ENCODE results near the gene MAN2C1.

The MAN2C1 gene

GRCh38 chr15:75380773-75381172, 12.4 kb upstream of the MAN2C1 start:
- TF ChIP-seq, protein P1, sequence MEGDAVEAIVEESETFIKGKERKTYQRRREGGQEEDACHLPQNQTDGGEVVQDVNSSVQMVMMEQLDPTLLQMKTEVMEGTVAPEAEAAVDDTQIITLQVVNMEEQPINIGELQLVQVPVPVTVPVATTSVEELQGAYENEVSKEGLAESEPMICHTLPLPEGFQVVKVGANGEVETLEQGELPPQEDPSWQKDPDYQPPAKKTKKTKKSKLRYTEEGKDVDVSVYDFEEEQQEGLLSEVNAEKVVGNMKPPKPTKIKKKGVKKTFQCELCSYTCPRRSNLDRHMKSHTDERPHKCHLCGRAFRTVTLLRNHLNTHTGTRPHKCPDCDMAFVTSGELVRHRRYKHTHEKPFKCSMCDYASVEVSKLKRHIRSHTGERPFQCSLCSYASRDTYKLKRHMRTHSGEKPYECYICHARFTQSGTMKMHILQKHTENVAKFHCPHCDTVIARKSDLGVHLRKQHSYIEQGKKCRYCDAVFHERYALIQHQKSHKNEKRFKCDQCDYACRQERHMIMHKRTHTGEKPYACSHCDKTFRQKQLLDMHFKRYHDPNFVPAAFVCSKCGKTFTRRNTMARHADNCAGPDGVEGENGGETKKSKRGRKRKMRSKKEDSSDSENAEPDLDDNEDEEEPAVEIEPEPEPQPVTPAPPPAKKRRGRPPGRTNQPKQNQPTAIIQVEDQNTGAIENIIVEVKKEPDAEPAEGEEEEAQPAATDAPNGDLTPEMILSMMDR (conservative IDR thresholded peaks at IDR 0.05), result no peak
- TF ChIP-seq ZFX (IDR thresholded peaks at IDR 0.05), result no peak
- H3K27ac ChIP-seq, result no peak overlapping the region

DNA sequence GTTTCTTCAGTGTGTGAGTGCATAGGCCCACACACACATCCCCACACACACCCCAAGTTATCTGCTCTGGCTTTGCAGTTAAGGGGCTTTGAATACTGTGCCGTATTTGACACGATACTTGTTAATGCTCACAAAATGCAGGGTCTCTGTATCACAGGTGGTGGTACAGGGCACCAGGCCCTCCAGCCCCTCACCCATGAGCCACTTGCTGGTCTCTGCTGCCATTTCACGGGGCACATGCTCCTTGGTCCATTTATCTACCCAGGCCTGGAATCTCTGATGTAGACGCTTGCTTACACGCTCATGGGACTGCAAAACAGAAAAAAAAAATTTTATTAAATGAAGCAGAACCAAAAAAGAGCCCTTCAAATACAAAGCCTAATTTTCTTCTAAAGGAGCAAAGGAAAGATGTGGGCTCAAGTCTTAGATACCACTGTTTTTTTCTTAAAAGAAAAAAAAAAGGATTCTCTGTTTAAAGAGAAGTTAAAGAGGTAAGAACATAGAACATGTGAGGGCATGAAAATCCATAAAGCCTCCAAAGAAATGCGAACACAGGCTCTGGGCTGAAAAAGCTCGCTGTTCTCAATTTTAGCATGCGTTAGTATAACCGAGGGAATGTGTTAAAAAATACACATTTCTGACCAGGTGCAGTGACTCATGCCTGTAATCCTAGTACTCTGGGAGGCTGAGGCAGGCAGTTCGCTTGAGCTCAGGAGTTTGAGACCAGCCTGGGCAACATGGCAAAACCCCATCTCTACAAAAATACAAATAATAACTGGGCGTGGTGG, 3.7 kb upstream of the MAN2C1 start:
- no peak overlapping the region for H3K27ac ChIP-seq
- TF ChIP-seq, protein P1 (conservative IDR thresholded peaks at IDR 0.05), result no peak
- TF ChIP-seq ZFX (IDR thresholded peaks at IDR 0.05), result no peak

GRCh38 chr15:75371486-75371885, 3.1 kb upstream of the MAN2C1 start:
- no peak overlapping the region for H3K27ac ChIP-seq
- TF ChIP-seq ZFX (IDR thresholded peaks at IDR 0.05), result no peak
- TF ChIP-seq, protein P1 (conservative IDR thresholded peaks at IDR 0.05), result no peak

DNA sequence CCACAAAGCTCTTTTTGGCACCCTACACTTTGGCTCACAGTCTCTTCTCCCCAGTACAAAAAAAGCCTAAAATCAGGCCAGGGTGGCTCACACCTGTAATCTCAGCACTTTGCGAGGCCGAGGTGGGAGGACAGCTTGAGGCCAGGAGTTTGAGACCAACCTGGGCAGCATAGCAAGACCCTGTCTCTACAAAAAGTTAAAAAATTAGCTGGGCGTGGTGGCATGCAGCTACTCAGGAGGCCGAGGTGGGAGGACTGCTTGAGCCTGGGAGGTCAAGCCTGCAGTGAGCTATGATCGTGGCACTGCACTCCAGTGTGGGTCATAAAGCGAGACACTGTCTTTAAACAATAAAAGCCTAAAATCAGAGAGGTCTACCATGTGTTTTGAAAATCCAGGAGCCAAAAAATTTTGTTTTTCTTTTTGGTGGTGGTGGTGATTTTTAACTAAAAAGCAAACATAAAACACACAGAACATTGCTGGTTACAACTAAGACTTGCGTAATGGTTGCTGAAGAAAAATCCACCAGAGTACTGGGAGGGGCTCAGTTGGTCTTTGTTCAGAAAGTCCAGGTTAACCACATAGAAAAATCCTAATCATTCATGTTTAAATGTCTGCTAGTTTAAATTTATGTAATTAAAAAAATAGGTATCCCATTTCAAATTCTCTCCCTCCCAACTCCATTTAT, 1.6 kb upstream of the MAN2C1 start:
- 0 out of 2 replicates have a peak overlapping the region, but pooled peaks have one; percentile 6 for H3K27ac ChIP-seq
- TF ChIP-seq, protein P1 (conservative IDR thresholded peaks at IDR 0.05), result no peak
- TF ChIP-seq ZFX (IDR thresholded peaks at IDR 0.05), result no peak

DNA sequence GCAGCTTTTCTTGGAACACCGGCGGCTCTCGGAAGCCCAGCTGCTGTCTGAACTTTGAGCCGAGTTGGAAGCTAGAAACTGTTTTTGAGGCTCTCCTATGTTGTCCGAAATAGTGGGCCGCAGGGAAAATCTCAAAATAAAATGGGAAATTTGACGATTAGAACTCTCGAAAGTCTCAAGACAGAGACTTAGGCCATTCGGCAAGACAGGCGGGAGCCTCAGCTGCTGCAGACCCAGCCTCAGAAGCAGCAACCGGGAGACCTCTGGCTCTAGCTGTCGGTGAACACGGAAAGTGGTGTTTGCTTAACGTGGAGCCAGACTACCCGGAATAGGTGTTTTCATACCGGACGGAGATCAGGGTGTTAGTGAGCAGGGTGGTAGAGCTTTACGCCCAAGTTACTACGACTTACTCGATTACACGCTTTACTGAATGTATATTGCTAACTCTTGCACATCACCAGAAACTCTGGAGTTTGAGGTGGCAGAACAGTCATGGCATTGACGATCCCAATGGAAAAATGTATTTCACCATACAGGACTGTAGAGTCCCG, 357 bp upstream of the MAN2C1 start:
- H3K27ac ChIP-seq, result peak overlapping the region; percentile 93
- TF ChIP-seq, protein P1 (conservative IDR thresholded peaks at IDR 0.05), result no peak
- no peak for TF ChIP-seq ZFX (IDR thresholded peaks at IDR 0.05)

DNA sequence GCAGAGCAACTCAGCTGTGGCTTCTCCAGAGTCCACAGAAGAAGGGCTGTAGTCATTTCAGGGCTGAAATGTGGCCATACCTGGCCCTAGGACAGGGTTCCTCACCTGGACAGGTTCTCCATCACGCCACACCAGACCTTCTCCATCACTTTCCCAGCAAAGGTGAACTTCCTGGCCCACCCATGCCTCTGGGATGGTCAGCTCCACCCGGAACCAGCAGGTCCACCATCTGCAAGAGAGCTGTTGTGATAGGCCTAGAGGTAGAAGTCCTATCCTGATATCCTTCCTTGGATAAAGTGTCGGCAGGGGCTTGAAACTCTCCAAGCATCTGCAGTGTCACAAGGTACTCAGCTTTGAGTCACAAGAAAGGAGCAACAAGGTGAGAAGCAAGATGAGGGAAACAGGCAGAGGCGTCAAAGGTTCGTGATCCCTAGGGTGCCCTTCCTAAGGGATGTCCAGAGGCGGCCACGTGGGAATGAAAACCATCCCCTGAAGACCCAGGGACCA, 948 bp downstream of the MAN2C1 start:
- peak overlapping the region; percentile 93; the same call in 1 of the 2 replicates for H3K27ac ChIP-seq
- no peak for TF ChIP-seq ZFX (IDR thresholded peaks at IDR 0.05)
- TF ChIP-seq, protein P1 (conservative IDR thresholded peaks at IDR 0.05), result no peak

- H3K27ac ChIP-seq, result peak overlapping the region; percentile 93; the same call in 1 of the 2 replicates
- TF ChIP-seq ZFX (IDR thresholded peaks at IDR 0.05), result no peak
- TF ChIP-seq, protein P1 (conservative IDR thresholded peaks at IDR 0.05), result no peak
Measured at GRCh38 chr15:75367006-75367405, 1.4 kb downstream of the MAN2C1 start.

Measured in C4-2B (cell line).